ENCODE data around the gene MRPL19. TPM values are rescaled to one million over a fixed set of nuclear protein-coding genes. Genes with fewer than 3 reads are reported as not detected.

MRPL19 gene
- total RNA-seq, 1 donor from 2014 or later = 39.8 TPM

- Histone ChIP-seq H3K9me3 (no peaks in the 10 kb centered on the region), H3K27ac (no peak overlapping the region), H3K4me1 (peaks cover 15% of the 10 kb centered on the region), H3K36me3 (no peaks in the 10 kb centered on the region), H3K27me3 (ENCODE audit: low read depth) (peaks cover 12% of the 10 kb centered on the region), H3K4me3 (no peak overlapping the region)
- intact Hi-C loops (cut with DNase I) = no loop called here
- TF ChIP-seq CTCF (IDR thresholded peaks at IDR 0.05) = no peak
- ATAC-seq (no peak), DNase-seq (no peak)
Observed at GRCh38 chr2:75607400-75607798, 39.2 kb upstream of the MRPL19 start.

- ATAC-seq = peak in 1 of 2 donors; percentile 2
- intact Hi-C loops (cut with DNase I) = no loop called here
- TF ChIP-seq CTCF (IDR thresholded peaks at IDR 0.05) = no peak
- H3K4me3 ChIP-seq = no peak overlapping the region
- DNase-seq = no peak
- H3K27me3 ChIP-seq (ENCODE audit: low read depth) = peaks cover 12% of the 10 kb centered on the region
- H3K27ac ChIP-seq = no peak overlapping the region
- peaks cover 15% of the 10 kb centered on the region for H3K4me1 ChIP-seq
- H3K36me3 ChIP-seq = no peaks in the 10 kb centered on the region
- H3K9me3 ChIP-seq = no peaks in the 10 kb centered on the region
Observed at GRCh38 chr2:75607988-75608683, 38.4 kb upstream of the MRPL19 start.

- no peaks in the 10 kb centered on the region for H3K9me3 ChIP-seq
- DNase-seq = peak; percentile 71
- H3K4me1 ChIP-seq = peaks cover 15% of the 10 kb centered on the region
- intact Hi-C loops (cut with DNase I) = no loop called here
- no peaks in the 10 kb centered on the region for H3K36me3 ChIP-seq
- TF ChIP-seq CTCF (IDR thresholded peaks at IDR 0.05) = peak; percentile 89
- H3K27me3 ChIP-seq (ENCODE audit: low read depth) = peaks cover 12% of the 10 kb centered on the region
- ATAC-seq = peak; percentile 88 to 89
- H3K27ac ChIP-seq = no peak overlapping the region
- peak overlapping the region; percentile 6 for H3K4me3 ChIP-seq
Observed at GRCh38 chr2:75608684-75609333, 37.8 kb upstream of the MRPL19 start.

- Histone ChIP-seq H3K27ac (no peak overlapping the region), H3K4me1 (peaks cover 15% of the 10 kb centered on the region), H3K27me3 (ENCODE audit: low read depth) (peaks cover 12% of the 10 kb centered on the region), H3K4me3 (no peak overlapping the region), H3K9me3 (no peaks in the 10 kb centered on the region), H3K36me3 (no peaks in the 10 kb centered on the region)
- no peak for TF ChIP-seq CTCF (IDR thresholded peaks at IDR 0.05)
- DNase-seq (no peak), ATAC-seq (no peak)
- intact Hi-C loops (cut with DNase I) = no loop called here
Observed at GRCh38 chr2:75609334-75609689, 37.3 kb upstream of the MRPL19 start.

- peaks cover 12% of the 10 kb centered on the region for H3K27me3 ChIP-seq (ENCODE audit: low read depth)
- H3K4me1 ChIP-seq = peaks cover 15% of the 10 kb centered on the region
- no peak for TF ChIP-seq CTCF (IDR thresholded peaks at IDR 0.05)
- ATAC-seq (no peak), DNase-seq (no peak)
- intact Hi-C loops (cut with DNase I) = no loop called here
- H3K4me3 ChIP-seq = no peak overlapping the region
- H3K27ac ChIP-seq = no peak overlapping the region
- no peaks in the 10 kb centered on the region for H3K36me3 ChIP-seq
- no peaks in the 10 kb centered on the region for H3K9me3 ChIP-seq
Observed at GRCh38 chr2:75609937-75610508, 36.6 kb upstream of the MRPL19 start.

Measured in lower lobe of right lung (tissue), 2 donors.